NCI-H2196 (cell line): ENCODE measurements around the gene ANP32B.
"Not testable (repeated sequence)": the region's sequence is repeated elsewhere in the genome, so short reads cannot be mapped to it uniquely, and the experiment has no call there.

Experiments
- DNase-seq: peaks from one replicate; lab custom pipeline; 2025; ENCODE audit not compliant: unreplicated experiment; lab: John Stamatoyannopoulos, UW

ANP32B gene

GRCh38 chr9:97962575-97962974 is 20.6 kb upstream of the ANP32B start:
- DNase-seq: no peak

DNA sequence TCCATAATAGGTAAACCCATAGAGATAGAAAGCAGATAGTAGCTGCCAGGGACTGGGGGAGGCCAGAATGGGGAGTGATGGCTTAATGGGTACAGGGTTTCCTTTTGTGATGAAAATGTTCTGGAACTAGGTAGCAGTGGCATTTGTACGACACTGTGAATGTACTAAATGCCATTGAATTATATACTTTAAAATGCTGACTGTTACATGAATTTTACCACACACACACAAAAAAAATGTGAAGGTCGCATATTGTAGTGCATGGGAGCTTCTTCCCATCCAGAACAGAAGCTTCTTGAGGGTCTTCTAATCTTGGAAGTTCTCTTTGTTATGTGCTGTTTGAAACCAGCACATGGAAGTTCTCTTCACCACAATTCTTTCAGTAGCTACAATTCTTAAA is 19.9 kb upstream of the ANP32B start:
- DNase-seq: no peak

GRCh38 chr9:97964901-97965300 is 18.2 kb upstream of the ANP32B start:
- no peak for DNase-seq

- no peak for DNase-seq
Observed at GRCh38 chr9:97966493-97966892, 16.6 kb upstream of the ANP32B start.

DNA sequence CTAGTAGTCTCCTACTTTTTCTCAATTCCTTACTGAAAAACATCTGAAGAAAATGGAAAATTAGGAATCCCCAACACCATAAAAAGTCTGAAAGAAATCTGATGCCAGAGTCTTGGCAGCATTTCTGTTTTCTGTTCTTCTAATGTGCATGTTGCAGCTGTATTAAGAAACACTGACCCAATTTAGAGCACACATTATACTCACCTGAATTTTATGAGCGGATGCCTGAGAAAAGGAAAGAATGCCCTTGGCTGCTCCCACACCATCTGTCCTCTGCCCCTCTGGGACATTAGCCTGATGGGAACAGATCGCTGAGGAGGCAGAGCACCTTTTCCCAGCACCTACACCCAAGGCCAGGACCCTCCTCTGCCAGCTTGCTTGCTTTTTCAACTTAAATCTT is 14.1 kb upstream of the ANP32B start:
- no peak for DNase-seq

DNA sequence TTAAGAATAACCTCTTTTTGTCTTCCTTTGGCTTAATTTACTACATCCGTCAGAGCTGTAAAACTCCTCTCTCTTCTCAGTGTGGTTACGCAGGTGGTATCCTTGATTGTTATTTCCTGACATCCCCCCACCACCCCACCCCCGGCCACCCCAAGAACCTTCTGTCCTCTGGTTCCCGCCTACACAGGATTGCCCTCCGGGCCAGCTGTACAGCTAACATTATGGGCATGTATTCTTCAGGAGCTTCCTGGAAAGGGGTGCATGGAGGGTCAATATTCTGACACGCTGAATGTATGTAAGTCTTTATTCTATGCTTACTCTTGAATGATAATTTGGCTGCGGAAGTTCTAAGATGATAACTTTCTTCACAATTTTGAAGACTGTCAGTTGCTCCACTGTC is 13.0 kb upstream of the ANP32B start:
- no peak for DNase-seq

GRCh38 chr9:97972753-97973152 is 10.4 kb upstream of the ANP32B start:
- no peak for DNase-seq

GRCh38 chr9:97975376-97975775 is 7.8 kb upstream of the ANP32B start:
- no peak for DNase-seq

DNA sequence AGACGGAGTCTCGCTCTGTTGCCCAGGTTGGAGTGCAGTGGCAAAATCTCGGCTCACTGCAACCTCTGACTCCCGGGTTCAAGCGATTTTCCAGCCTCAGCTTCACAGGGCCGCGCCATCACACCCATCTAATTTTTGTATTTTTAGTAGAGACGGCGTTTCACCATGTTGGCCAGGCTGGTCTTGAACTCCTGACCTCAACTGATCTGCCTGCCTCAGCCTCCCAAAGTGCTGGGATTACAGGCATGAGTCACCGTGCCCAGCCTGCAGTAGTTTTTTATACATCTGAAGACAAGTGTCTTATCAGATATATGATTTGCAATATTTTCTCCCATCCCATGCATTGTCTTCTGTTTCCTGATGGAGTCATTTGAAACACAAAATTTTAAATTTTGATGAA is 6.5 kb upstream of the ANP32B start:
- DNase-seq: not testable (repeated sequence)

- DNase-seq: no peak
Observed at GRCh38 chr9:97978371-97979130, 4.6 kb upstream of the ANP32B start.

DNA sequence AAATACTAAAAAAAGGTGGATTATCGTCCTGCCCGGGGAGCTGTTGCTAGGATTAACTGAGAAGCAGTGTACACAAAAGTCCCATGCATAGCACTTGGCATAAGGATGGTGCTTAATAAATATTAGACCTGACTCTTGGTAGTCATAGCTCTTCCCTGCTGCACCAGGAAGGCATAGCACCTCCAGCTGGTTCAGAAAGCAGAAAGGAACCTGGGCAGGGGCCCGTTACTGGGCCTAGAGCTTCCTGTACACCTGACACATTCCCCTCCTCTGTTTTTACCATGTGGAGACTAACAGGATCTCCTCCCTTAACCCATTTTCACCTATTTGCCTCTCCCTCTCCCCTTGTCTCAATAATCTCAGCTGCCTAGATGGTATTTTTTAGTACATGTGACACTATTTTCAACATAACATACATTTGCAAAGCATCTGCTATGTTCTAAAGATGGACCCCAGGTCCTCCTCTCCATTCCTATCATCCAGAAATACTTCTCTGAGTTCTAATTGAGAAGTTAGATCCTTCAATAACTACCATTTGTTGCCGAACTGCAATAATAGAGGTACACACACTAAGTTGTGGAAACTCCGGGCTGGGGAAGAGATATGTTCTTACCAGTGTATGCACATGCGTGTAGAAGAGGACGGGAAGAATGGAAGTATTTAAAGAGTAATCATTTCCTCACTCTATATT is 3.2 kb upstream of the ANP32B start:
- no peak for DNase-seq

- no peak for DNase-seq
Observed at GRCh38 chr9:97980479-97980803, 2.7 kb upstream of the ANP32B start.

- no peak for DNase-seq
Observed at GRCh38 chr9:97980918-97981845, 2.0 kb upstream of the ANP32B start.

DNA sequence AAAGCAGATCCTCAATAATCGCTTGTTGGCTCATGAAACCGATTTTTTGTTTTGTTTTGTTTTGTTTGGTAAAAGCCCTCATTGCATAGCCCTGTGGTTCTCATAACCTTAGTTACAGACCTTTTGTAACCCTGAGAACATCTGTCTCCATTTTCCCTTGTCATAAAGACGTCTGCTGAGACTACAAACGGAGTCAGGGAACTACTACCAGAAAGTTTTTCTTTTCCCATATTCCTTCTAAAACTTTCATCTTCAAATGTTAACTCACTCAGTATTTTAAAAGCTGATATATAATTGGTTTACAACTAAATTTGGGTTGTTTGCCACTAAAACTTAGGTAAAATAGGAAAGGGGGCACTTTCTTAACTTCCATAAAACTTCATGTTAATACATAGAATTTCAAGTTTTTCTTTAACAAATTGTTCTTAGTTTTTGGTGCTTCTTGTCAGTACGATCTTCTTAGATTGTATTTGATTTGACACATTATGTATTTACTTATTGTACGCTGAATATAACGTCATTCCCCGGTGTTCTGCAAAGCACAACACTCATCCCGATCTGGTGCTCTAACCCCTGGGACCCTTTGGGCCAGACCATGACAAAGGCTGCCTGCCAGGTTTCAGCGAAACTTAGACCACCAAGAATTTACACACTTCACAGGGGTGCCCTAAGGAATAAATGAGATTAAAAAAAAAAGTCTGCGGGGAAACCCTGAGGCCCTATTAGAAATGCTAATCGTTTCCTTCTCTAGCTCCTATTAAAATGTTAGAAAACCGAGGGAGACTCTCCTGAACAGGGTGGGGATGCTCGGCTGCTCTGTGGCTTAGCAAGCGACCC is 1.1 kb upstream of the ANP32B start:
- DNase-seq: no peak

DNA sequence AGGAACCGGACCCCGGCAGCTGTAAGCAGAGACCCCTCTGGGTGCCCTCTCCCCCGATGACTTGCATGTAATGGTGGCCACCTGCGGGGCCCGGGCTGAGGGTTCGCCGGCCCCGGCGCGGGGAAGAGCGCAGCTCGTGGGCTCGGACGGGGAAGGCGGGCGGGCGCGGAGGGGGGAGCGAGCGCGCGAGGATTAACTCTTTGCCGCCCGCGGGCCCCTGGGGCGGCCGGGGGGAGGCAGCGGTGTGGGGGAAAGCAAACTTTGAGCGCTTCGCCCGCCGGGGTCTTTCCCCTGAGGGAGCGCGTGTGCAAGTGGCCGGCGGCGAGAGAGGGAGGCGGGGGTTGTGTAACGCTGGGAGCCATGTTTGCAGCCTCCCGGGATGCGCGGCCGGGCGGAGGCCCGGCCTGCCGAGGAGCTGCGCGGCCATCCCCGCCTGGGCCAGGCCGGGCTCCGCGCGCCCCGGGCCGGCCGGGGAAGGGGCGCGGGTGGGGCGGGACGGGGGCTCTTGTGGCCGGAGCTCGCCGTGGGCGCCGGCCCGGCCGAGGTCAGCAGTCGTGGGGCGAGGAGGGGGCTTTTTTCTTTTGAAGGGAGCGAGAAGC is 547 bp downstream of the ANP32B start:
- DNase-seq: peak; percentile 39

GRCh38 chr9:97984188-97985057 is 1.3 kb downstream of the ANP32B start:
- peak; percentile 78 for DNase-seq

DNA sequence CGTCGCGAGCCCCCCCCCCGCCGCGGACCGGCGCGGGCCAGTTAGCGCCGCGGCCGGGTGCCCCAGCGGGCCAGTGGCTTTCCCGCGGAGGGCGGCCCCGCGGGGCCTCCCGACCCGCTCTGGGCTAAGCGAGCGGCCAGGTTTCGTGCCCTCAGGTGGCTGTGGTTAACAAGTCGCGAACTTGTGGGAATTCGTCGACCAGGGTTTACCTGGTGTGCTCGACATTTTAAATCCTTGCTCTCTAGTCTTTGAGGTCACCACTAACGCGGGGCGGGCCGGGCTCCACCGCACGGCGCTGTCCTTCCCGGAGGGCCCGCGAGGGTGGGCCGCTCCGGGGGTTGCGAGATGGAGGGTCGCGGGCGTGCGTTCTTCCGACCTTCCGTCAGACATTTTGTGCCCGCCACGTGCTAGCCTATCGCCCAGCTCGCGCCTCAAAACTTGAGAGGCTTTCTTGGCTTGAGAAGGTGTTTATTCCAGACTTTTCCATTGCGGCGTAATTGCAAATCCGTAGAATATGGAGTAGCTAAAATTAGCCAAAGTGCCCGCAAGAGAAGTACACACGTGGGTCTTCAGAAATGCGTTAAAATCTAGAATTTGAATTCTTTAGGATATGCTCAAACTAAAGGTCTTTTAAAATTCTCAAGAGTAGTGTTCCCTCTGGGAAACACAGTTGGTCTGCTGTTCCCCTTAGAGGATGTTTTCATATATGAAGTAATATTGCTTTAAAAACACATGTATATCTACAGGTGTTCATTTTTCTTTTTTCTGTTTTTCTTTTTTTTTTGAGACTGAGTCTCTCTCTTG is 2.1 kb downstream of the ANP32B start:
- peak; percentile 49 for DNase-seq

DNA sequence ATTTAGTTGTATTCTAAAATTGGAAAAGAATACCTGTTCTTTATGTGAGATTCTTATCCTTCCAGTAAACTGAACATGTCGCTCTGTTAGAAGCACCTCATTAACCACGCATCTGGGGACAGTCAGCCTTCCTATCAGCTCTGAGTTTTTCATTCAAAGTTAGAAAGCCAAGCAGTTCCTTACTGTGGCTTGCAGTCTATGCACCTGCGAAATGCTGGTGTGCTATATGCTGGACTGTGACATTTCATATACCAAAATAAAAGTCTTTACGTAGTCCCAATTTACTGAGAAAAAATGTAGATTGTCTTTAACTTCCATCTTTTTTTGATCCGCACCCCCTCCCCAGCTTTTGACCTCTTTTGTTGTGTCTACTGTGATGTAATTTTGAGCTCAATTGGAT is 4.3 kb downstream of the ANP32B start:
- no peak for DNase-seq

GRCh38 chr9:97990259-97990658 is 7.1 kb downstream of the ANP32B start:
- no peak for DNase-seq
